DMS153 (cell line): Measurements from ENCODE around the gene TGFBR3.
A peak's percentile ranks its signal among the peaks of the same experiment; 100 is the strongest.

ENCODE experiments used
- DNase-seq: peaks from one replicate; lab custom pipeline; 2025; lab: John Stamatoyannopoulos, UW

TGFBR3 gene

DNA sequence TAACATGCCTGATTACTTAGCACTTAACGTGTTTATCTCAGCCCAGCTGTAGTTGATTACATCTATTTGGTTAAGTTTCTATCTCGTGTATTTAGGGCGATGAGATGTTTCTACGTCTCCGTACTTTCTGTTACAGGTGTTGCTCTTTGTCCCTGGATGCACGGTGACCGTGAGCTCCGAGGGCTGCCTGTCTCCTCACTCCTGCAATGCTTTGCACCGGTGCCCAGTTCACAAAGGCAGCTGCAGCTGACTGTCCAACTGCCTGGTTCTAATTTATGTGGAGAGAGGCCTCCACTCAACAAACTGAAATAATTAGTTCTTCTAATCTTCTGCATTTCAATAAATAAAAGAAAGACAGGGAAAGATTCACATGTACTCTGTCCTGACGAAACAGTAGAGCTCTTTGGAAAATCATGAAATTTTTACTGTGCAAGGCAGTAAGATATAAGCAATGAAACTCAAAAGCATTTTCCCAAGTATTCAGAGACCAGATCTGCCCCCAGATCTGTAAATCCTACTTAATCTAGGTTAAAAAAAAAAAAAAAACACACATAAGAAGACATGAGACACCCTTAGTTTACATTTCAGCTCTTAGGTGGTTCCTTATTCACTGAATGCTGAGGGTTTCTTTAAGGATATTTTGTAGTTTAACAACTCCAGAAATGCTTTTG is 108.2 kb downstream of the TGFBR3 start:
- DNase-seq, result peak; percentile 16

DNA sequence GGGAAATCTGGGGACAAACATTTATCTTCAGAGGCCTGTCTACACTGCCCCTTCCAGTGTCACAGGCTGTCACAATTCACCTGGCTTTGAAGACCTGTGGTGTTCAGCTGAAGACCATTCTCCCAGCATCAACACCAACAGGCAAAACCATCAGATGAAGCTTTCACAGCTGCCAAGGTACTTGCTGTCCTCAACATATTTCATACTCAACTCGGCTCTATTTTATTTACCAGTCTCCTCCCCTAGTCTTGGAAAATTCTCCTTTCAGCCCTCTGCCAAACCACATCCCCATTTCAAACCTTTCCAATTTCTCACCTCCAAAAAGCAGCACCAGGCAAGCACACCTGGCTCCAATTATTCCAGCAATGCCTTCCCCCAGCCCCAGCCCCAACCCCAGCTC is 108.8 kb downstream of the TGFBR3 start:
- no peak for DNase-seq

DNA sequence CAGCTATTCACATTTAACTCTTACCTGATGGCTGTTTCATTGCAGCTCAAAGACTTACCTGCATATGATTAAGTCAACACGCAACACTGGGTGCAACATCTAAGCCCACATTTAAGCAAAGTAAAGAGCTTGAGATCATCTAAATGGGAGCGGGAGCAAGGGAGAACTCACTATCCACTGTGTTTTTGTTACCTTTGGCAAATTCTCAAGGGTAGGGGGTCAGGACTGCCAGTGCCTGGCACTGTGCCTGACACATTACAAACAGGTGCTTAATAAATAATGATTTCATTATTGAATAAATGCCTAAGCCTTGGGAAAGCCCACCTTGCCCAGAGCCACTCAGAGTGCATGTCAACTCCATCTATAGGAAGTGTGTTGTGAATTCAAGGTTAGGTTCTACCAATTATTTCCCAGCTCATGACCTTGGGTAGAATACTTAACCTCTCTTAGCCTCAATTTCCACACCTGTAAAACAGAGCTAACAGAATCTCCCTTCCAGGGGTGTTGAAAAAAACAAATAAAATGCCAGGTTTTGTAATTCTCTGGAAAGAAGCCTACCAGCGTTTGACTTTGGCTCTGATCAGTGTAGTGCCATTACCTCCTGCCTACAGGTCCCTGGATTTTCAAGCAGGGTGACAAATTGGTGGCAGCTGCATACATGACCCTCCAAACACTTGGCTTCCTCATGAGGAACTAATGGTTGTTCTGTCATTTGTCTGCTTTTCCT is 109.7 kb downstream of the TGFBR3 start:
- no peak for DNase-seq

DNA sequence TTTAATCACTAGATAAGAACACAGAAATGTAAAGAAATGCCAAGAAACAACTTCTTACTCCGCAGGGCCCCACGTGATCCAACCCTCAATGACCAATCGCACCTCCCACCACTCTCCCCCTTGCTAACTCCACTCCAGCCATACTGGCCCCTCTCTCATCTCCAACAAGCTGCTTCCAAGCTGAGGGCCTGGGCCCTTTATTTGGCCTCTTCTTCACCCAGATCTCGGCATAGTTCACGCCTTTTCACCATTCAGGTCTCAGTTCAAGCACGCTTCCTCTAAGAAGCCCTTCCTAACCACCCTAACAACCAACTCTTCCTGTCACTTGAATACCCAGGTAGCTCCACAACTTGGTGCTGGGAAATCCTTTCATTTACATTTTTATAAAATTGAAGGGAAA is 110.7 kb downstream of the TGFBR3 start:
- no peak for DNase-seq

DNA sequence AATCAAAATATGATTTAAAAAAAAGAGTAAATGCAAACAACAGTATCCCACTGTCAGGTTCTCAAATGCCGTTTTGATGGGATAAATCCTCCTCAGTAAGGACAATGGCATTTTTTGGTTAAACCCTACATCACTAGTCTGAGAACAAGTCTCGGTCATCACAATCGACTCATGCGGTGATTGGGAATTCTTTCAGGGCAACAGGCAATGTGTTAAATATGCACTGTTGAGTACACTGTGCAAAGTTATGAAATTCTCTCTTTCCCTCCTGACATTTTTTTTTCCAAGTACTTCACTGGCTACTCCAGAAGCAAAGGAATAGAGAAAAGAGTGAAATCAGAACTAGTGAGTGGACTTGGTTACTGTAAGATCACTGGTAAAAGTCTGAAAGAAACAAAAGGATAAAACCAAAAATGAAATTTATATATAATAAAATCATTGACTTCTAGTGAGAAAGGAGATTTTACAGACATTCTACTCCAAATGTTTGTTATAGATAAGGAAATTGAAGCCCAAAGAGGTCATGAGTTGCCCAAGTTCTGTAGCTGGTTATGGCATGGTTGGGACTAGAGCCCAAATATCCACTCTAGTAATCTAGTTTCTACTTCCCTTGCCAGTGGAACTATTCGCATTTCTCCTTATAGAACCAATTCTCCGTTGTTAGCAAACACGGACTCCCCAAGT is 111.3 kb downstream of the TGFBR3 start:
- no peak for DNase-seq

DNA sequence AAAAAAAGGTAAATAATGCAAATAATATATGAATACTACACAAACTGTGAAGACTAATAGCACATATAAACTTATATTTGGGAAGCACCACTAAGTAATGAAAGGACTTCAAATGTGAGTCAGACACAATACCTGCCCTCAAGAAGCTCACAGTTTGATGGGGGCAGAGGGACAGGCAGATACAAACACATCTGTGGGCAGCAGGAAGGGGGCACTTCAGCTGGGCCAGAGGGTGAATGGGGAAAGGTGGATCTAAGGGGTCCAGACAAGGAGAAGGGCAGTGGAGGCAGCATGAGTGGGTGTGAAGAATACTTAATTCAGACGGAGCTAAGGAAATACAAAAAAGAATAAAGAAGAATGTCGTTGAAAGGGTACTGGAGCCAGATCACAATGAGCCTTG is 114.2 kb downstream of the TGFBR3 start:
- no peak for DNase-seq

DNA sequence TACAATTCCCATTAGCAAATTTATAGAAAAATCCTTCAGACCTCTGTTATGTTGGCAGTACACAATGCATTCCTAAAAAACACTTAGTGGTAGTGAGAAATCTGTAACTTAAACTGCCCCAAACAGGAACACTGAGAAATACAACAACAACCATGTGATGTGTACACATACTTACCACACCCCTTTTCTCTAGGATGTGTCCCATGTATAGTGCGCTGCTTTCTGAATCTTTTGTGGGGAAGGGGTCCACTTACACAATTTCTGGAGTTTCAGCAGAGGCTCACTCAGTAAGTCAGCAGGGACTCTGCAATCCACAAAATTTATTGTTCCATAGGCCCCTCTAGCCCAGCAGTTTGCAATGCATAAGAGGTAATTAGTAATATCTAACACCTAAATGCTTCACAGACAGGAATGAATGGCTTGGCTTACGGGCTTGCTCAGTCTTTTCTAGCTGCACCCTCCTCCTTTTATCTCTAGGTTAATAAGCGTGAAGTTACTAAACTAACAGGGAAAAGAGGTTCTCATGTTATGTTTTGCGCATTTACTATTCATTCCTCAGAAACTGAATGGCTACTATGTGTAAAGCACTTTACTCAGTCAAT is 115.2 kb downstream of the TGFBR3 start:
- DNase-seq, result no peak

DNA sequence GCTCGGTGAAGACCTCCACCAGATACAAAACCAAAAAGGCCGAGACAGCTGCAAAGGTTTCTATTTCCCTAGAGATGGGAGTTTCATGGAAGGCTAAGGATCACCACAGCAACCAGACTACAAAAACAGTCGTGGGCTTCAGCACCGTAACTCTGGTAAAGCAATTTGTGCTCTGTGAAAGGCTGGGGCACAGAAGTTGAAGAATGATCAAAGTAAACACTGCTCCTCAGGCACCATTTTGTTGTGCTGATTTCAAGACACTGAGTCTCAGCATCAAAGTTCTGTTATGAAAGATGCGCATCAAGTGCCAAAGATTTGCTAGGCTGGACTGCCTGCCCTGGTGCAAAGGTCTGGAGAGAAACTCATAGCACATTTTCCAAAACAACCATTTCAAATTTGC is 116.2 kb downstream of the TGFBR3 start:
- no peak for DNase-seq

DNA sequence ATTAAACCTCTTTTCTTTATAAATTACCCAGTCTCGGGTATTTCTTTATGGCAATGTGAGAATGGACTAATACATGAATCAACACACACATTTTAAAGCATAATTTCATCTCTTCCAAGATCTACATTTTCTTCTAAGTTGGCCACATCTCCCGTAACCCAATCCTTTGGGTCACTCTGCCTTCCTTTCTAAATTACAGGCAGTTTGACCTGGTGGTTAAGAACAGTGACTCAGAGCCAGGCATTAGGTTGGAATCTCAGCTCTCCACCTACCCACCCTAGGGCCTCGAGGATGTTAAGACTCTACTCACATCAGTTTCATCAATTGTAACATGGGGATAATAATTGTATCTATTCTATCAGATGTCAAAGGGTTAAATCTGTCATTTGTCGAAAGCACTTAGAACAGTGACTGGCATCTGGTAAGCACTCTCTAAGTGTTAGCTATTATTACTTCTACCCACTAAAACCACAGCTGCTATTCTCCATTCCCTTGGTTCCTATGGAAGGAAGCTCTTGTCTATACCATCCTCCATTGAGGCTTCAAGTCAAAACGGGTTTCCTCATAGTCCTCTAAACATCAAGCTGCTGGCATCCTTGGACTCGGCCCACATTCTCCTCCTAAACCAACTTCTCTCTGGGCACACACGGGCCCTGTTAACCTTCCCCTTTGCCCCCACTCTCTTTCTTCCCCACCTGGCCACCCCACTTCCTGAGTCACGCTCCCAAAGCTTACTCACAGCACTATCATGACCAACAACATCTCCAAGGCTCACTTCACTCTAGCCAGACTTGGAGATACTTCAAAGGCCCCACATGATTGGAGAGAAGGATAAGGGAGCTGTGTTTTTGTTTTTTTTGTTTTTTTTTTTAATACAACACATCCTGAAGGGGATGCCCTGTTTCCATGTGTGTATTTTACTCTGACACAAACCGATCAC is 116.9 kb downstream of the TGFBR3 start:
- DNase-seq, result no peak

DNA sequence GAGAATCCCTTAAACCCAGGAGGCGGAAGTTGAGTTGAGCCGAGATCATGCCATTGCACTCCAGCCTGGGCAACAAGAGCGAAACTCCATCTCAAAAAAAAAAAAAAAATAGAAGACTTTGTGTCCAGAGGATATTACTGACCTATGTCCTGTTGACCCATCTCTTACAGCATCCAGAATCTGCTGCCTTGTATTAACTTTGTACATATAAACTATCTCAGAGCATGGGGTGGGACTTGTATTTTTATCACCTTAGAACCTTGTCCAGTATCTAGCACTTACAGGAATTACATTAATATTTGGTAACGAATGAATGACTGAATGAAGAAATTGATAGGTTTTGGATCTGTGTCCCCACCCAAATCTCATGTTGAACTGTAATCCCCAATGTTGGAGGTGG is 117.8 kb downstream of the TGFBR3 start:
- DNase-seq, result no peak

DNA sequence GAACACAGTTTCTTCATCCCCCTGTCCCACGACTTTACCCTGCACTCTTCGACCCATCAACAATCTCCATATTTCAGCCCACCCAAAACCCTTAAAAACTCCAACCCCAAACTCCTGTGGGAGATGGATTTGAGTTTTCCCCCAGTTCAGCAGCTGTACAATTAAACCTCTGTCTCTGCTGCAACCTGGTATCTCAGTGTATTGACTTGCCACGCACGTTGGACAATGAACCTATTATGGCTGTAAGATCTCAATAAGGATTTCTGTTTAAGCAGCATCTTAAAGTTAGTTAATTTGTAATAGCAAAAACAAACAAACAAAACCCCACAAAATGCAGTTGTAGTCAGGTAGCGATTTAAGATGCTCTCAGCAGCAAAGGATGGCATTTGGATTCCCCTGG is 119.1 kb downstream of the TGFBR3 start:
- no peak for DNase-seq

DNA sequence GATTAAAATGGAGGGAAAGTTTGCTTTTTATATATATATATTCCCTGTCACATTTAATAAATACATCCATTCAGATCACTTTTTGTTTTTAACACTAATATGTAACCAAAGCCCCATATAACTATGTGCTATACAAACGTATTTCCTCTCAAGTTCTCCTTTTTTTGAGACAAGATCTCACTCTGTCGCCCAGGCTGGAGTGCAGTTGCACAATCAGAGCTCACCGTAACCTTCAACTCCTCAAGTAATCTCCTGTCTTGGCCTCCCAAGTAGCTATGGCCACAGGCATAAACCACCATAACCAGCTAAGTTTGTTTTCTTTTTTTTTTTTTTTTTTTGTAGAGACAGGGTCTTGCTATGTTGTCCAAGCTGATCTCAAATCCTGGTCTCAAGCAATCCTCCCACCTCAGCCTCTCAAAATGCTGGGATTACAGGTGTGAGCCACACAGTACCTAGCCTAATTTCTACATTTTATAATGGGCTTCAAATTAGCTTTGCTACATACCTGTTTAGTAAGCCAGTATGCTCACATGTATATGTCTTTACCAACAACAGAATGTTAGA is 120.0 kb downstream of the TGFBR3 start:
- DNase-seq, result no peak

DNA sequence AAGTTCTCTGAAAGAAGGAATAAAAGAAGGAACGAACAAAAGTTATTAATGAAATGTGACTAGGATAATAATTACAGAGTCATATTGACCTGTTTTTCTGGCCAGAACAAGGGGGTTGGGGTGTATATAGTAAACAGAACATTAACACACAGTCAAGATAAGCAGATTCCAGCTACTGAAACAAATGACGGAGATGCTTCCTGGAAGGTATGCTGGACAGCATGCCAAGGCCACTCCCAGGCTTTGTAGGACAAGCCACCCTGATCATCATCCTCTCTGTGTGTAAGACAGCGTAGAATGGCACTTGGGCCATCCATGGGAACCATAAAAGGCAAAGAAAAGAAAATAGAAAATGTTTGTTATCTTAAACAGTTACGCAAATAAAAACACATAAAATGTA is 120.7 kb downstream of the TGFBR3 start:
- no peak for DNase-seq

DNA sequence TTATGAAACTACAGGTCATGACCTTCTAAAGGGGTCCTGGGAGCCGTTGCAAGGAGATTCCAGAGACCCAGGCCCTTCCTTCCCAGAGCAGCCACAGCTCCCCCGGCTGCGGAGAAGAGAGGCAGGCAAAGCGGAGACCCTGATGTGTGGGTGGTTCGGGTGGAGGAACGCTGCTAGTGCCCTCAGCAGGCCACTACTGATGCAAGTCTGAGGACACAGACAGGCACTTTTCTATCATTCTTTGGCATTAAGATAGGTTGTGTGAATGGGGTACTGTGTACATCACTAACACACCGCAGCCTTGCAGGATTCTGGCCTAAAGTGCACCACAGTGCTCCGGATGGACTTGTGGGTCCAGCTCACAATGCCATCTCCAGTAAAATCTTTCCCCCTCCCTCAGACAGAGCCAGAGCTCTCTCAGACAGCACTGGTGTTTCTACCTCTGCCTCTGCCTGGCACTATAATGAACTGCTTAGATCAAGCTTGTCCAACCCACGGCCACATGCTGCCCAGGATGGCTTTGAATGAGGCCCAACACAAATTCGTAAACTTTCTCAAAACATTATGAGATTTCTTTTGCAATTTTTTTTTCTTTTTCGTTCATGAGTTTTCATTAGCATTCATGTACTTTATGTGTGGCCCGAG is 121.4 kb downstream of the TGFBR3 start:
- DNase-seq, result no peak

DNA sequence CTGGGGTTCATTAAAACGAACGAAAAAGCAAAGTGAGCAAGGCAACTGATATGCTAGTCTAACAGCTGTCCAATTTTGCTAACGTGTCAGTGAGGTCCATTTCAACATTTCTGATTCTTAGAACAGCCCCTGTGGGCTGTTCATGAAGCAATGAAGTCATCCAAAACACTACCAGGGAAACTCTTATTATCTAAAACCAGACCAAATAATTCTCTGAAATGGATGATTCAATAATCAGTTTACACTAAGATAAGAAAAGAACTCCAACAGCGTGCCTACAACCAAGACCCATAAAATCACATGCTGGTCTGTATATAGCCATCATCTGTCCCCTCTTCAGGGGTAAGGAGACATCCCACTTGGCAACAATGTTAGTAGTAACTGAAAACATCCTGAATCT is 122.7 kb downstream of the TGFBR3 start:
- DNase-seq, result no peak

DNA sequence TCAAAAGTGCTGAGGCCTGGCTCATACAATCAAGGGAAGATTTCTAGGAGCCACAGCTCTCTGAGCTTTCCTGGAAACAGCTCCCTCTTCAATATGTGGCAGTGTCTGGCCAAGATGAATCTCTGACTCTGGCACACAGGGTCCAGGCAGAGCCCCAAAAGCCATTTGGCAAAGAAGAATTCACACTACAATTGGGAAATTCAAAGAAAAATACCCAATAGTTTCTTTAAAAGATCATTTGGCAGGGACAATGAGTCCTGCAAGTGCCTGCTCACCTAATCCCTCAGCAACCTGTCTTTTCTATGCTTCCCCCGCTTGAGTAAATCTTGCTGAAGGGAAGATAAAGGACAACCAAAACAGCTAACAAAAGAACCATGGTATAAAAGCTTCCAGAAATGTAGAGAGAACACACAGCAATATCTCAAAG is 124.6 kb downstream of the TGFBR3 start:
- DNase-seq, result no peak

DNA sequence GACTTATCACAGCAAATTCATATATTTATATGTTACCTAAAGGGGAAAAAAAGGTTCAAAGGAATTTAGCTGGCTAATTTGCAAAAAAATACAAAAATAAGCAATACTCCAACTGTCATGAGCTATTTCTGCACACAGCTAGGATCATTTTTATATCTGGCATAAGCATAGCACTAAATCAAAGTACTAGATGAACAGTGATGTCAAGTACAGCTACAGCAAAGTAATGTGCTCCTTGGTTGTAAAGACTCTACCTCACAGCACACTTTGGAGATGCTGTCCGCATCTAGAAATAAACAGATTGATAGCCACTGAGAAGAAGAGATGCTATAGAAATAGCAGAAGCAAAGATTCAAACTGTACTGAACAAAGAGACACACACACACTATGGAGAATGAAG is 125.4 kb downstream of the TGFBR3 start:
- DNase-seq, result no peak

DNA sequence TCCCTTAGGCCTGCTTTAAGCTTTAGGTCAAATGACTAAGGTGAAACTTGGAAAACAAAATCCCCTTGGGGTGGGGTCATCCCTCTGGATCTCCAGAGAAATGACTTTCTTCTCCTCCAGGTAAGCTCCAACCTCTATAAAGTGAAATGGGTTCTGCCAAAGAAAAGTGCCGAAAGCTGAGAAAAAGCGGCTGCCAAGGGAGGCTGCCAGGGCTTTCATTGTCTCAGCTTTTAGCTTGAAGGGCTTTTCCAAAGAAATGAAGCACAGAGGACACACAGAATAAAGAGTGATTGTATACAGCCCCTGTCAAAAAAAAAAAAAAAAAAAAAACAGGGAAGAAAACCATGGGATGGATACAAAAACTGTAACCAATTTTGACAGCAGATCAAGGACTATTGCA is 126.9 kb downstream of the TGFBR3 start:
- DNase-seq, result no peak

DNA sequence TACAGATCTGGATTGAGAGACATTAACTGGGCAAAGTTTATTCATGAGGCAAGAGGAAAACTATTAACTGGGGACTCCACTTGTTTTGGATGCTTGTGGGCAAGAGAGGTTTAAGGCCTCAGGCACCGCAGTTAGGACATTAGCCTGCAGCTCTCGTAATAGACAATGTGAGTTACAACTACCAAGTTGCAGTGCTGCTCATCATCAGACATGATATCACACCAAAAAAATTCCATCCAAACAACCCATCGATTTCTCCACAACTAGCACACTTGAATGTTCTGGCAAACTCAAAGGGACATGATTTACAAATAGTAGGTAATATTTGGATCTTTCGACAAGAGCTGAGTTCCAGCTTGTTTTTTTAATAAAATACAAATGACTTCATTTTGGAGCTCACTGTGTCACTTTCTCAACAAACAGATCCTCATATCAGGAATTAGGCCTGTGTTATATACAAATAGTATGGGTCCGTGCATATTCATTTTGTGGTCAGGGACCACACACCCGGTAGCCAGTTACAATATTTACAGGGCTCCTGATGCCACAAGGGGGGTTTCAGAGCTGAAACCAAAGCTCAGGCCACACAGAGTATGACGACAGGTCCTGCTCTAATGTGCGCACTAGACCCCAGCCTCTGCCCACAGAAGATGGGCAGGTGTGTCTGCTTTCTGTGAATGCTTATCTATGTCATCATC is 128.0 kb downstream of the TGFBR3 start:
- no peak for DNase-seq

DNA sequence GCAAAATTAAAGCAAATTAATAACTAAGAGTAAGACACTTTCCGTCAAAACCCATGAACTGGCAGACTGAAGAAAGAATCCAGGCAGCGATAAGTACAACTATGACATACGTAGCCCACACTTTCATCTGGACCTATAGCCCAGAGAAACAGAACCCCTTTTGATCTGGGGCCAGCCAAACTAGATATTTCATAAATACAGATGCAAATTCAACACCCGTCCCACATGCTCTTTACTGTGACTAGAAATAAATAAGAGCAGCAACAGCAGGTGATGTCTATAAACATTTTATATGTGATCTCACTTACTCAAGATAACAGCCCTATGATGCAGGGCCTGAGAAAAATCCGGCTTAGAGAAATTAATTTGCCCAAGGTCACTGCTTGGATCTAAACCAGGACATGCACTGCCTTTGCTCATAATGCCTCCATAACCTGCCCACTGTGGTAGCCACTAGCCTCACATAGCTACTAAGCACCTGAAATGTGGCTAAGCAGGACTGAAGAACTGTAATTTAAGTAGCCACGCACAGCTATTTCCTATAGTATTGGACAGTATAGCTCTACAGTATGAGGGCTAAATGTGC is 130.2 kb downstream of the TGFBR3 start:
- no peak for DNase-seq
